Upper lobe of right lung (tissue), 1 donor: Measurements from ENCODE around the gene SARNP. TPM values are rescaled to one million over a fixed set of nuclear protein-coding genes. Genes with fewer than 3 reads are reported as not detected.

Experiments
- ATAC-seq: fragments of 200-7000 bp; cut with Tn5 transposase; one replicate; pipeline ENCODE4 v1.9.1; 2020; ENCODE audit warnings: mild to moderate bottlenecking, moderate library complexity
- DNase-seq: peaks from one replicate; pipeline ENCODE4 v3.0.0-alpha.2; 2020
- H3K27ac ChIP-seq: fragments of 200-600 bp; one replicate; pipeline ENCODE4 v1.8.0; 2022
- H3K27me3 ChIP-seq: fragments of 200-600 bp; one replicate; pipeline ENCODE4 v1.8.0; 2022; ENCODE audit warnings: mild to moderate bottlenecking
- H3K36me3 ChIP-seq: fragments of 200-600 bp; one replicate; pipeline ENCODE4 v1.8.0; 2022
- H3K4me1 ChIP-seq: fragments of 200-600 bp; one replicate; pipeline ENCODE4 v1.8.0; 2022
- H3K4me3 ChIP-seq: fragments of 200-600 bp; one replicate; pipeline ENCODE4 v1.8.0; 2022; ENCODE audit warnings: mild to moderate bottlenecking
- H3K9me3 ChIP-seq: fragments of 200-600 bp; one replicate; pipeline ENCODE4 v1.8.0; 2022
- intact Hi-C: fragments of 100-400 bp; cut with DNase I; formaldehyde crosslinking; loops from one replicate; pipeline ENCODE4 v1.11.0; 2022
- total RNA-seq: library from RNA; stranded (reverse); fragmentation: NEBNext Ultra II Directional; extraction: Animal tissue kit (Norgen Biotek cat#: 25700); gene quantifications from one replicate; pipeline ENCODE4 v1.2.1, GENCODE V29; 2021
- TF ChIP-seq, protein P1 (sequence below): fragments of 200-600 bp; IDR thresholded peaks from one replicate; pipeline ENCODE4 v1.8.0; 2022; ENCODE audit warnings: antibody characterized with exemption
- donor health status: DM: no; HTN: yes; CAD: no; lungs with severe emphysema.

Gene SARNP
- total RNA-seq, 1 donor from 2014 or later = 43.6 TPM

- no peak for ATAC-seq
- TF ChIP-seq, protein P1, sequence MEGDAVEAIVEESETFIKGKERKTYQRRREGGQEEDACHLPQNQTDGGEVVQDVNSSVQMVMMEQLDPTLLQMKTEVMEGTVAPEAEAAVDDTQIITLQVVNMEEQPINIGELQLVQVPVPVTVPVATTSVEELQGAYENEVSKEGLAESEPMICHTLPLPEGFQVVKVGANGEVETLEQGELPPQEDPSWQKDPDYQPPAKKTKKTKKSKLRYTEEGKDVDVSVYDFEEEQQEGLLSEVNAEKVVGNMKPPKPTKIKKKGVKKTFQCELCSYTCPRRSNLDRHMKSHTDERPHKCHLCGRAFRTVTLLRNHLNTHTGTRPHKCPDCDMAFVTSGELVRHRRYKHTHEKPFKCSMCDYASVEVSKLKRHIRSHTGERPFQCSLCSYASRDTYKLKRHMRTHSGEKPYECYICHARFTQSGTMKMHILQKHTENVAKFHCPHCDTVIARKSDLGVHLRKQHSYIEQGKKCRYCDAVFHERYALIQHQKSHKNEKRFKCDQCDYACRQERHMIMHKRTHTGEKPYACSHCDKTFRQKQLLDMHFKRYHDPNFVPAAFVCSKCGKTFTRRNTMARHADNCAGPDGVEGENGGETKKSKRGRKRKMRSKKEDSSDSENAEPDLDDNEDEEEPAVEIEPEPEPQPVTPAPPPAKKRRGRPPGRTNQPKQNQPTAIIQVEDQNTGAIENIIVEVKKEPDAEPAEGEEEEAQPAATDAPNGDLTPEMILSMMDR = no peak
- H3K4me1 ChIP-seq = no peaks in the 10 kb centered on the region
- H3K4me3 ChIP-seq = no peak overlapping the region
- peaks cover 92% of the 10 kb centered on the region for H3K36me3 ChIP-seq
- no peaks in the 10 kb centered on the region for H3K9me3 ChIP-seq
- no peaks in the 10 kb centered on the region for H3K27me3 ChIP-seq
- intact Hi-C loops = no loop called here
- no peak for DNase-seq
- no peak overlapping the region for H3K27ac ChIP-seq
Measured at GRCh38 chr12:55788546-55788945, 29.0 kb downstream of the SARNP start.

DNA sequence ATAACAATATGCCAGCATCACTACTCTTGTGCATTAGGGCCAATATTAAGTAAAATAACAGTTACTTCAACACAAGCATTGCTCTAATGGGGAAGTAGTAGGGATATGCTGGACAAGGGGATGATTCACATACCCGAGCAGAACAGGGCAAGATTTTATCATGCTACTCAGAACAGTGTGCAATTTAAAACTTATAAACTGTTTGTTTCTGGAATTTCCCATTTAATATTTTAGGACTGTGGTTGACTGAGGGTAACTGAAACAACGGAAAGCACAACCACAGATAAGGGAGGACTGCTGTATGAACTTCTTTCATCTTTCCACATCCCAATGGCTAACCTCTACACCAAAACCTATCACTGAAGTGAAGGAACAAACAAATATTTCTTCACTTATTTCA is 36.8 kb downstream of the SARNP start:
- H3K27me3 ChIP-seq = no peaks in the 10 kb centered on the region
- no peak for ATAC-seq
- intact Hi-C loops = no loop called here
- no peak overlapping the region for H3K27ac ChIP-seq
- H3K4me3 ChIP-seq = no peak overlapping the region
- peaks cover 5% of the 10 kb centered on the region for H3K4me1 ChIP-seq
- no peak for DNase-seq
- H3K9me3 ChIP-seq = no peaks in the 10 kb centered on the region
- H3K36me3 ChIP-seq = peaks cover 93% of the 10 kb centered on the region
- TF ChIP-seq, protein P1 = no peak

GRCh38 chr12:55777856-55778255 is 39.7 kb downstream of the SARNP start:
- ATAC-seq (no peak), DNase-seq (no peak)
- Histone ChIP-seq H3K36me3 (peaks cover 74% of the 10 kb centered on the region), H3K4me3 (no peak overlapping the region), H3K9me3 (no peaks in the 10 kb centered on the region), H3K27me3 (no peaks in the 10 kb centered on the region), H3K27ac (no peak overlapping the region), H3K4me1 (peaks cover 5% of the 10 kb centered on the region)
- intact Hi-C loops = no loop called here
- TF ChIP-seq, protein P1 = no peak

- intact Hi-C loops = no loop called here
- Histone ChIP-seq H3K4me1 (no peaks in the 10 kb centered on the region), H3K4me3 (no peak overlapping the region), H3K36me3 (peaks cover 50% of the 10 kb centered on the region), H3K9me3 (no peaks in the 10 kb centered on the region), H3K27ac (no peak overlapping the region), H3K27me3 (no peaks in the 10 kb centered on the region)
- DNase-seq = no peak
- ATAC-seq = no peak
- TF ChIP-seq, protein P1 = no peak
Measured at GRCh38 chr12:55771736-55772135, 45.8 kb downstream of the SARNP start.

GRCh38 chr12:55767156-55767555 is 50.4 kb downstream of the SARNP start:
- no peak for ATAC-seq
- TF ChIP-seq, protein P1 = no peak
- H3K4me1 ChIP-seq = no peaks in the 10 kb centered on the region
- intact Hi-C loops = no loop called here
- DNase-seq = no peak
- no peaks in the 10 kb centered on the region for H3K9me3 ChIP-seq
- H3K36me3 ChIP-seq = peaks cover 44% of the 10 kb centered on the region
- no peaks in the 10 kb centered on the region for H3K27me3 ChIP-seq
- H3K4me3 ChIP-seq = no peak overlapping the region
- no peak overlapping the region for H3K27ac ChIP-seq

GRCh38 chr12:55765736-55766290 is 51.7 kb downstream of the SARNP start:
- DNase-seq = no peak
- no peak for ATAC-seq
- H3K4me3 ChIP-seq = no peak overlapping the region
- no peak overlapping the region for H3K27ac ChIP-seq
- H3K36me3 ChIP-seq = peaks cover 40% of the 10 kb centered on the region
- no peaks in the 10 kb centered on the region for H3K27me3 ChIP-seq
- H3K9me3 ChIP-seq = no peaks in the 10 kb centered on the region
- H3K4me1 ChIP-seq = no peaks in the 10 kb centered on the region
- intact Hi-C loops = no loop called here
- TF ChIP-seq, protein P1 = no peak
